Kasumi-1 (cell line): ENCODE data around the gene ST8SIA1.
A peak's percentile ranks its signal among the peaks of the same experiment; 100 is the strongest.
"Not testable (repeated sequence)": the region's sequence is repeated elsewhere in the genome, so short reads cannot be mapped to it uniquely, and the experiment has no call there.

Experiments used
- DNase-seq, 2 experiments: peaks; one replicate each; lab custom pipeline; 2025; lab: John Stamatoyannopoulos, UW

The ST8SIA1 gene

DNA sequence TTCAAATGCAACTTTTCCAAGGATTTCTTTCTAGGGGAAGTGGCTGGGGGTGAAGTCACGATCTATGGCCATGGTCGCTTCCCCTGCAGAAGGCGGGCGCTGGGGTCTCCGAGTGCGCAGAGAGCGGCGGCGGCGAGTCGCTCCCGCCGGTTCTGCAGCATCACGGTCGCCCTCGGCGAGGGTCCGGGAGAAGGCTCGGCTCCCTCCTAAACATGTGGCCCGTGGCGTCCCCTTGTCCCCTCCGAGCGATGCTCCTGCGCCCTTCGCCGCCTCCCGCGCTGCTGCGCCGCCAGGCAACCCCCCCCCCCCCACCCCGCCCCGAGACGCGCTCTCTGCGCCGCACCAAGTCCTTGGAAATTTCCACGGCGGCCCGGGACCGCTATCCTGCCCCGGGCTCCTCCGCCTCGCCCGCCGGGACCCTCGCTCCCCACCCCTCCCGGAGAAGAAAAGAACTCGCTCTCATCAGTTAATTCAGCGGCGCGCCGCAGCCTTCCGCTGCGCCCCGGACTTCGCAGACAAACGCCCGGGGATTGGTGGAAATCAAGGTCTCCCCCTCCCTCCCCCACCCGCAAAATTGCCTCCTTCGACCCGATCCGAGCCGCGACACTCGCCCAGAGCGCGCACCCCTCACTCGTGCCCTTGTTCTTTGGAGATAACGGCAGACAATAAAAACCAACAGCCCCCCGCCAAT, at the start of gene ST8SIA1:
TSS of gene ST8SIA1 (minus strand) at position 298 of the 691 bp plus-strand sequence. CDS start 475 bp downstream, outside the sequence.
- peak; percentile 20 to 24 for DNase-seq

DNA sequence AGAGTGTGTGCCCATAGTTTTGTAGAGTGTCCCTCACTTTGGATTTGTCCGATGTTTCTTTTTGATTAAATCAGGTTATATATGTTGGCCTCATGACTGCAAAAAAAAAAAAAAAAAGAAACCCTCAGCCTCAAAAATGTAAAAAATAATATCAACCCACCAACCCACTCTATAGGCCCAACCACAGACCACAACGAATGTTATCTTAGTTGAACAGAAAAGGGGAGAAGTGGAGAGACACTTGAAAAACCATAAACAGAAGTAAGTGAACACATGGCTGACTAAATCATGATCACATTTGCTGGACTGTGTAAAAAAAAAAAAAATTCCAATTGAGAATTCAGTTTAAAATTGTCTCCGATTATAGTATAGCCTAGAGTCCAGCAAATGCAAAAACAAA, 45.5 kb upstream of the ST8SIA1 start:
- peak in 1 of 2 experiments; percentile 24 for DNase-seq

DNA sequence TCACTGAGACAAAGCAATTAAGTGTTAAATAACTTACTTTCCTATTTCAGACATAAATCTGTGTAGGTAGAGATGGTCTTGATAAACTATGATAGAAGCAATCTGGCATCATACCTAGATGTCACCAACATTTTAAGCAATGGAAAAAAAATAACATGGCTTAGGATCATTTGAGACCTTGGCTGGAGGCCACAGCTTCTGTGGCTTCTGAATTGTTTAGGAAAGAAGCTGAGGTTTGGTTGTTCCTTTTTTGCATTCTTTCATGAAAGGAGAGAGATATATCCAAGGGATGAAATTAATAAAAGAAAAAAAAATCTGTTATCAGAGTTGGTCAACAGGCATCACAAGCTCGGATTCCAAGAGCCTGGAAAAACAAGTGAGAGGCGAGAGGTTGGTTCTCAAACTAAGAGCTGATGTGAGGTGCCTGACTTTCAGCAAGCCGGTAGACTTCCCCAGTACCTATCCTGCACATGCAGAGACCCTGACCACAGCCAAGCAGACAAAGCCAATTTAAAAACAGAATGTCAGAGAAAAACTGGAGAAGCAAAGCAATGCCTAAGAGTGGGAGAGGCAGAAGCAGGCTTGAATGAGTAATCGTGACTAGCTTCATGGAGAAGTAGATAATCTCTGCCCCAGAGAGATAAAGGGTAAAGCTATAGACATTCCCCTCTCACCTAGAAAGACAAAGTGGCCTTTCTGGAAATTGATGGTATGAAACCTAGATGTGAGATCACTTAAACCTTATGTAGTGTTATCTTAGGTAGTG, 43.4 kb upstream of the ST8SIA1 start:
- DNase-seq, result peak in 1 of 2 experiments; percentile 24

- DNase-seq, result not testable (repeated sequence)
These were observed 42.2 kb upstream of the ST8SIA1 start for GRCh38 chr12:22376596-22377150.

- no peak for DNase-seq
These were observed 40.0 kb upstream of the ST8SIA1 start for GRCh38 chr12:22374508-22374907.

DNA sequence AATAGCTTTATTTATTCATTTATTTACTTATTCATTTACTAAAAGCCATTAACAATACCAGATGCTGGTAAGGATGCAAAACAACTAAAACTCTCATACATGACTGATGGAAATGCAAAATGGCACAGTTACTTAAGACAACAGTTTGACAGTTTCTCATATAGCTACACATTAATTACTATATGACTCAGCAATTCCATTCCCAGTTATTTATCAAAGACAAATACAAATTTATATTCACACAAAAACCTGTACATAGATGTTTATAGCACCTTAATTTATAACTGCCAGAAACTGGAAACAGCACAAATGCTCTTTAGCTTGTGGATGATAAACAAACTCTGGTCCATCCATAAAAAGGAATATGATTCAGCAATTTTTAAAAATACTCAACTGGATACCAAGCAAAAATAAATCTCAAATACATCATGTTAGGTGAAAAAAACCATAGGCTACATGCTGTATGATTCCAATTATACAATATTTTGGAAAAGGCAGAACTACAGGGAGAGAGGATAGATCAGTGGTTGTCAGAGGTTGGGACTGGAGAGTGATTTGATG, 37.9 kb upstream of the ST8SIA1 start:
- no peak for DNase-seq

- no peak for DNase-seq
These were observed 31.7 kb upstream of the ST8SIA1 start for GRCh38 chr12:22366181-22366580.

DNA sequence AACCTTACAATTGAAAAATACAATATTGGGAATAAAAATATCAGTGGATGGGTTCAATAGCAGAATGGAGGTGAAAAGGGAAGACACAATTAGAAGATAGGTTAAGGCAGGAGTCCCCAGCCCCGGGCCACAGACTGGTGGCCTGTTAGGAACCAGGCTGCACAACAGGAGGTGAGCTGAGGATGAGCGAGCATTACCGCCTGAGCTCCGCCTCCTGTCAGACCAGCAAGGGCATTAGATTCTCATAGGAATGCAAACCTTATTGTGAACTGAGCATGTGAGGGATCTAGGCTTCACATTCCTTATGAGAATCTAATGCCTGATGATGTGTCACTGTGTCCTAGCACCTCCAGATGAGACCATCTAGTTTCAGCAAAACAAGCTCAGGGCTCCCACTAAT, 27.3 kb upstream of the ST8SIA1 start:
- DNase-seq, result no peak

GRCh38 chr12:22360774-22361173, 26.3 kb upstream of the ST8SIA1 start:
- DNase-seq, result peak; percentile 80 to 84

GRCh38 chr12:22357531-22357930, 23.0 kb upstream of the ST8SIA1 start:
- DNase-seq, result no peak

GRCh38 chr12:22356231-22356630, 21.7 kb upstream of the ST8SIA1 start:
- no peak for DNase-seq

DNA sequence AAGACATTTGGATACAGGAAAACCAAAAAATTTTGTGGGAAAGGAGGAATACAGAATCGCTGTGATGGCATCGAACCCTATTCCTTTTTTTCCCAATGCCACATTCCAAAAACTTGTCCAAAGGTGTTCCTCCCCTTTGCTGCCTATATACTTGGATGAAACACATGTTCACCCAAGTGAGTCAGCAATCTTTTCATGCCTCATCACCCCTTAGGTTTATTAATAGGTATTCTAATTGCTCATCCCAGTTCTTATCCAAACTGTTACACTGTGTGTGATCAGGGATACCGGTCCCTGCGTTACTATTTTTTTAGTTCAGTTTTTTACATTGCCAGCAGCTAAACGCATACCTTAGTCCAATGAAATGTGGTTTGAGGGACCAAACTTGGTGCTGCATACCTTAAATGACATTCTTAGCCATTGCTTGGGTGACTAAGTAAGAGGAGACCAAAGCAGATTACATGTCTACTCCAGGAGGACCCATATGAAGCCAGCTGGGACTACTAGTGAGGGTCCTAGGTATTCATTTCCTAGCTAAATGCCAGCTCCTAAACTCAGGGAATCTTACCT, 20.6 kb upstream of the ST8SIA1 start:
- DNase-seq, result no peak

- DNase-seq, result no peak
These were observed 19.3 kb upstream of the ST8SIA1 start for GRCh38 chr12:22353615-22354325.

- DNase-seq, result no peak
These were observed 16.4 kb upstream of the ST8SIA1 start for GRCh38 chr12:22350886-22351285.

- DNase-seq, result no peak
These were observed 13.7 kb upstream of the ST8SIA1 start for GRCh38 chr12:22348208-22348607.

GRCh38 chr12:22340143-22340542, 5.6 kb upstream of the ST8SIA1 start:
- DNase-seq, result peak in 1 of 2 experiments; percentile 6

DNA sequence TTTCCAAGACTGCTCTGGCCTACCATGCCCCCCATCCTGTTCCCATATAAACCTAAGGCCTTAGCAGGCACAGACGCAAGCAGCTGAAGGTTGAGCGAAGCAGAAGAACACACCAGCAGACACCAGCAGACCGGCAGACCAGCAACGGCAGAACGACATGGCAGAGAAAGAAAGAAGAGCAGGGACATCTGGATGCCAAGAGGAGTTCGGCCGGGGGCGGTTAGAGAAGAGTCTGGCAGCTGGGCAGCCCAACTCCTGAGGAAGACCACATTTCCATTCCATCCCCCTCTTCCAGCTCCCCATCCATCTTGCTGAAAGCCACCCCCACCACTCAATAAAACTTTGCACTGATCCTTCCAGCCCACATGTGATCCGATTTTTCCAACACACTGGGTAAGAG, 5.2 kb upstream of the ST8SIA1 start:
- DNase-seq, result no peak

DNA sequence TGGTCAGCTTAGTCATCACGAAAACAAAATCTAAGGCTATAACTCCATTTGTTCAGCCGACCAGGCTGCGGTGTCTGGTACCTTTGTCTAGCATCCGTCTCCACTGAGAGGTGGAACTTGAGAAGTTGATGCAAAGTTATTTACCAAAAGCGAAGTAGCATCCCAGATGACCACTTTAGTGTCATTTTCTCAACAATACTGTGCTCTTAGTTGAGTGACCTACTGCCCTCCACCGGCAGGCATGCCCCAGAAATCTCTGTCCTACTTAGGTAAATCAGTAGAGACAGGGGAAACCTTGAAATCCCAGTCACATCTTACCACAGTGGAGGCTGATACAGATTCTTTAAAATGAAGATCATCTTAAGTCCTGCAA, 1.3 kb upstream of the ST8SIA1 start:
- peak in 1 of 2 experiments; percentile 28 for DNase-seq

- peak in 1 of 2 experiments; percentile 2 for DNase-seq
These were observed 646 bp downstream of the ST8SIA1 start for GRCh38 chr12:22333713-22334409.

DNA sequence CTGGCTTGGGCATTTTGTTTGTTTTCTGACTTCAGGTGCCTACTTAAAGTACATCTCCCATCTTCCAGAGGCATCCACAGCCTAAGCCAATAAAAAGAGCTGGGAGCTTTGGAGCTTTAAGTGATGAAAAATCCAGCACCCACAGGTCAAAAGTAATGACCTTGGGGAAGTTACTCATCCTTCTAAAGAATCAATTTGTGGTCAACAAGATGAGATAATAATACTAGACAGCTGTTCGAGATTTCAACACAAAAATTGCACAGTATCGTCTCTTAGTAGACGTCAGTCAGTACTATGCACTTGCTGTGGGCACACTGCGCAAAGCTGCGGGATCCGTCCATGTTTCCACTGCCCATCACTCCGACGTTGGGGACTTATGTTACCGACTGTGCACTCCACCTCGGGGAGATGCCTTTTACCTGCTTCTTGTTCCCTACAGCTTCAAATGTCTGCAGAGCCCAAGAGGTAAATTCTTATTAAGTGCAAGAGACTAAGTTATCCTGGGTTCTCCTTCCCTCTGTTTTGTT, 1.3 kb downstream of the ST8SIA1 start:
- DNase-seq, result no peak

DNA sequence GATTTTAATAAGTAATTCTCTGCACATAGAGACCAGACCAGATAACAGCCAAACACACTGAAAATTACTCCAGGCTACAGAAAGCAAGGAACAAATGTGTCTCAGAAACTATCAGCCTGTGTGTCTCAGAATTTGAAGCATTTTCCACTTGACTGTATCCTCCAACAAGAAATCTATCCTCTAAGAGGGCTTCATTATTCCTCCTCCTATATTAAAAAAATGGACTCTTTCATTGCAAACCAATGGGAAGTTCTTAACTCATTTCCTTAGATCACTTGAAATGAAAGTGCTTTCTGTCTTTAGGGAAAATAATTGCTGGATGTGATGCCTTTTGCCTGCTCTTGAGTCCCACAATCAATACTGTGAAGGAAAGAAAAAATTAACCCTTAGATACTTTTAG, 2.3 kb downstream of the ST8SIA1 start:
- DNase-seq, result no peak
